Measurements from ENCODE around the gene ADGRA1. TPM values are rescaled to one million over a fixed set of nuclear protein-coding genes. Genes with fewer than 3 reads are reported as not detected.
"Not testable (repeated sequence)": the region's sequence is repeated elsewhere in the genome, so short reads cannot be mapped to it uniquely, and the experiment has no call there.

The ADGRA1 gene
- total and polyA plus RNA-seq, 2 donors: 0.03 TPM; not detected in 1

- no peaks in the 10 kb centered on the region for H3K36me3 ChIP-seq (ENCODE audit: insufficient read depth)
- H3K4me1 ChIP-seq (ENCODE audit: insufficient read depth): no peaks in the 10 kb centered on the region
- WGBS: 63% methylated on average over 6 of the region's 6 CpGs
- no peak overlapping the region for H3K4me3 ChIP-seq (ENCODE audit: low read depth, low read length)
- no peak overlapping the region for H3K27ac ChIP-seq (ENCODE audit: low read depth)
- no peak for DNase-seq (ENCODE audit: extremely low spot score)
Observed at GRCh38 chr10:133110609-133111275, 23.0 kb downstream of the ADGRA1 start.

- not testable (repeated sequence) for H3K4me3 ChIP-seq (ENCODE audit: low read depth, low read length)
- 35% methylated on average over 6 of the region's 7 CpGs for WGBS
Observed at GRCh38 chr10:133111640-133112039, 23.9 kb downstream of the ADGRA1 start.

GRCh38 chr10:133113146-133113830 lies 25.6 kb downstream of the ADGRA1 start:
- Histone ChIP-seq H3K4me1 (ENCODE audit: insufficient read depth) (no peaks in the 10 kb centered on the region), H3K27ac (ENCODE audit: low read depth) (no peak overlapping the region), H3K36me3 (ENCODE audit: insufficient read depth) (no peaks in the 10 kb centered on the region), H3K4me3 (ENCODE audit: low read depth, low read length) (no peak overlapping the region)
- 93% methylated on average over 31 of the region's 31 CpGs for WGBS
- no peak for DNase-seq (ENCODE audit: extremely low spot score)

More at GRCh38 chr10:133111640-133112039, 23.9 kb downstream of the ADGRA1 start:
- not testable (repeated sequence) for H3K36me3 ChIP-seq (ENCODE audit: insufficient read depth); H3K4me1 ChIP-seq (ENCODE audit: insufficient read depth); H3K27ac ChIP-seq (ENCODE audit: low read depth); DNase-seq (ENCODE audit: extremely low spot score)

- no peaks in the 10 kb centered on the region for H3K4me1 ChIP-seq (ENCODE audit: insufficient read depth)
- no peak for DNase-seq (ENCODE audit: extremely low spot score)
- 90% methylated on average over 12 of the region's 12 CpGs for WGBS
- no peak overlapping the region for H3K4me3 ChIP-seq (ENCODE audit: low read depth, low read length)
- no peak overlapping the region for H3K27ac ChIP-seq (ENCODE audit: low read depth)
- H3K36me3 ChIP-seq (ENCODE audit: insufficient read depth): no peaks in the 10 kb centered on the region
Observed at GRCh38 chr10:133113847-133114246, 26.1 kb downstream of the ADGRA1 start.

- no peaks in the 10 kb centered on the region for H3K36me3 ChIP-seq (ENCODE audit: insufficient read depth)
- H3K4me3 ChIP-seq (ENCODE audit: low read depth, low read length): no peak overlapping the region
- WGBS: 91% methylated on average over 18 of the region's 18 CpGs
- no peaks in the 10 kb centered on the region for H3K4me1 ChIP-seq (ENCODE audit: insufficient read depth)
- DNase-seq (ENCODE audit: extremely low spot score): no peak
- no peak overlapping the region for H3K27ac ChIP-seq (ENCODE audit: low read depth)
Observed at GRCh38 chr10:133114251-133114650, 26.5 kb downstream of the ADGRA1 start.

DNA sequence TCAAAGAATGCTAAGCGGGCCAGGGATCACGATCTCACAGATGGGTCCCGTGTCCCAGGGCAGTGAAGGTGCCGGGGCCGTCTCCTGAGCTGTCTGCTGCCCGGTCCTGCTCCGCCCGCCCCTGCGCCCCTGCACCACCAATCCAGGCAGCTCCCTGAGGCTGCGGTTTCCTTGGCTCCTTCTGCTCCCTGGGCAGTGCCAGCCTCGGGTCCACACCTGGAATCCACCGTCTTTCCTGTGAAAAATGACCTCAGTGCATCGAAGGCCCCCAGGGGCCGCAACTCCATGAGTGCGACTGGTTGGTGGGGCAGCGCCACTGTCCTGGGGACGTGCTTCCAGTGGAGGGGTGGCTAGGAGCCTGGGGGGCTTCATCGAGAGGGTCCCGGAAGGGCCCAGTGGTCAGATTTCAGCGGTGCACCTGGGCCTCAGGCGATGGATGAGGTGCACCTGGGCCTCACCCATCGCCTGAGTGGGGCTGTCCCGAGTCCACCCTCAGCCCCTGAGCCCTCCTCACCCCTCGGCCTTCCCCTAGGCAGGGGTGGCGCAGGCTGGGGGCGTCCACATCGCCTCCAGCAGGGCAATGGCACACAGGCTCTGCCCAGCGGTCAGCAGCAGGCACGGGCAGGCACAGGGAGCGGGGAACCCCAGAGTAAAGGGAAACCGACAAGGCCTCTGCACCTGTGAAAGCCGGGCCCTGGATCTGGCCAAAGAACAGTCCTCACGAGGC lies 27.2 kb downstream of the ADGRA1 start:
- no peak overlapping the region for H3K27ac ChIP-seq (ENCODE audit: low read depth)
- no peak for DNase-seq (ENCODE audit: extremely low spot score)
- H3K4me1 ChIP-seq (ENCODE audit: insufficient read depth): no peaks in the 10 kb centered on the region
- no peak overlapping the region for H3K4me3 ChIP-seq (ENCODE audit: low read depth, low read length)
- WGBS: 88% methylated on average over 33 of the region's 33 CpGs
- no peaks in the 10 kb centered on the region for H3K36me3 ChIP-seq (ENCODE audit: insufficient read depth)

DNA sequence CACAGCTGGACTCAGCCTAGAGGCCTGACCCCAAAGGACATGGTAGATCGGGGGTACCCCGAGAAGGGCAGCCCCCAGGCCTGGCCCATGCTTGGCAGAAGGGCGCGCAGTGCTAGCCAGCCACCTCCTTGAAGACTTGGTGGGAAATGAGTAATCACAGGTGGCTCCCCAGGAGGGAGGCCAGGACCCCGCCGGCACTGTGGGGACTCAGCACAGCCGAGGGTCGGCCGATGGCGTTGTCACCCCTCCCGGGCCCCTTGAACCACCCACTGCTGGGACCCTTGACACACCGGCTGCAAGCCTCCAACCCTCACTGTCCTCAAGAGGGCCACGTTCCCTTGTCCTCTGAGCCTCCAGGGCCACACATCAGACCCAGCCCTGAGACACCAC lies 27.7 kb downstream of the ADGRA1 start:
- Histone ChIP-seq H3K36me3 (ENCODE audit: insufficient read depth) (no peaks in the 10 kb centered on the region), H3K4me3 (ENCODE audit: low read depth, low read length) (no peak overlapping the region), H3K4me1 (ENCODE audit: insufficient read depth) (no peaks in the 10 kb centered on the region), H3K27ac (ENCODE audit: low read depth) (no peak overlapping the region)
- 81% methylated on average over 13 of the region's 13 CpGs for whole genome bisulfite sequencing
- no peak for DNase-seq (ENCODE audit: extremely low spot score)

GRCh38 chr10:133115976-133116375 lies 28.3 kb downstream of the ADGRA1 start:
- 42% methylated on average over 17 of the region's 17 CpGs for WGBS
- Histone ChIP-seq H3K36me3 (ENCODE audit: insufficient read depth) (no peaks in the 10 kb centered on the region), H3K4me1 (ENCODE audit: insufficient read depth) (no peaks in the 10 kb centered on the region), H3K27ac (ENCODE audit: low read depth) (no peak overlapping the region), H3K4me3 (ENCODE audit: low read depth, low read length) (no peak overlapping the region)
- no peak for DNase-seq (ENCODE audit: extremely low spot score)

DNA sequence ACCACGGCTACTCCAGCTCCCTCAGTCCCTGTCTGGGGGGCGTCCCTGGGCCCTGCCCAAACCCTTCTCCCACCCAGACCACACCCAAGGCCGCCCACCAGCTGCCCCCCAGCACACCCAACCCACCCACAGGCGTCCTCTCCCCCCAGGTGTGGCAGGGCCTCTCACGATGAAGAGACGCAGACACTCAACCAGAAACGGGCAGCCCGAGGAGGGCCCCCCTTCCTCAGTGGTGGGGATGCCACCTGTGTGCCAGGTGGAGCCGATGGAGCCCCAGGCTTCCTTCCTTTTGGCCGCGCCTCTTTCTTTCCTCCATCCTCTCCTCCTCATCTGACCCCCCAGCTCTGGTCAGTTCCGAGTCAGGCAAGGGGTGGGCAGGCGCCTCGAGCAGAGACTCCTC lies 28.7 kb downstream of the ADGRA1 start:
- no peak overlapping the region for H3K4me3 ChIP-seq (ENCODE audit: low read depth, low read length)
- H3K4me1 ChIP-seq (ENCODE audit: insufficient read depth): no peaks in the 10 kb centered on the region
- 71% methylated on average over 14 of the region's 14 CpGs for WGBS
- no peaks in the 10 kb centered on the region for H3K36me3 ChIP-seq (ENCODE audit: insufficient read depth)
- DNase-seq (ENCODE audit: extremely low spot score): no peak
- no peak overlapping the region for H3K27ac ChIP-seq (ENCODE audit: low read depth)

GRCh38 chr10:133117036-133117687 lies 29.4 kb downstream of the ADGRA1 start:
- WGBS: 92% methylated on average over 21 of the region's 21 CpGs
- H3K4me3 ChIP-seq (ENCODE audit: low read depth, low read length): no peak overlapping the region
- DNase-seq (ENCODE audit: extremely low spot score): no peak

GRCh38 chr10:133117688-133118071 lies 30.0 kb downstream of the ADGRA1 start:
- no peak for DNase-seq (ENCODE audit: extremely low spot score)
- Histone ChIP-seq H3K36me3 (ENCODE audit: insufficient read depth) (no peaks in the 10 kb centered on the region), H3K27ac (ENCODE audit: low read depth) (no peak overlapping the region), H3K4me1 (ENCODE audit: insufficient read depth) (no peaks in the 10 kb centered on the region), H3K4me3 (ENCODE audit: low read depth, low read length) (no peak overlapping the region)
- 70% methylated on average over 8 of the region's 8 CpGs for WGBS

More at GRCh38 chr10:133117036-133117687, 29.4 kb downstream of the ADGRA1 start:
- Histone ChIP-seq H3K27ac (ENCODE audit: low read depth) (no peak overlapping the region), H3K4me1 (ENCODE audit: insufficient read depth) (no peaks in the 10 kb centered on the region), H3K36me3 (ENCODE audit: insufficient read depth) (no peaks in the 10 kb centered on the region)

DNA sequence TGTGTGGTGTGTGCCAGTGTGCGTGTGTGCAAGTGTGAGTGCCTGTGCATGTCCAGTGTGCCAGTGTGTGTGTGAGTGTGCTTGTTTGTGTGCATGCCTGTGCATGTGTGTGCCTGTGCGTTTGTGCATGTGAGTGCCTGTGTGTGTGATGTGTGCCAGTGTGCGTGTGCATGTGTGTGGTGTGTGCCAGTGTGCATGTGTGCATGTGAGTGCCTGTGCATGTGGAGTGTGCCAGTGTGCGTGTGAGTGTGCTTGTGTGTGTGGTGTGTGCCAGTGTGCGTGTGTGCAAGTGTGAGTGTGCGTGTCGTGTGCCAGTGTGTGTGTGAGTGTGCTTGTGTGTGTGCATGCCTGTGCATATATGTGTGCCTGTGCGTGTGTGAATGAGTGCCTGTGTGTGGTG lies 33.8 kb downstream of the ADGRA1 start:
- DNase-seq (ENCODE audit: extremely low spot score): no peak
- no peak overlapping the region for H3K27ac ChIP-seq (ENCODE audit: low read depth)
- 96% methylated on average over 8 of the region's 8 CpGs for WGBS
- H3K36me3 ChIP-seq (ENCODE audit: insufficient read depth): no peaks in the 10 kb centered on the region
- no peaks in the 10 kb centered on the region for H3K4me1 ChIP-seq (ENCODE audit: insufficient read depth)
- H3K4me3 ChIP-seq (ENCODE audit: low read depth, low read length): no peak overlapping the region

DNA sequence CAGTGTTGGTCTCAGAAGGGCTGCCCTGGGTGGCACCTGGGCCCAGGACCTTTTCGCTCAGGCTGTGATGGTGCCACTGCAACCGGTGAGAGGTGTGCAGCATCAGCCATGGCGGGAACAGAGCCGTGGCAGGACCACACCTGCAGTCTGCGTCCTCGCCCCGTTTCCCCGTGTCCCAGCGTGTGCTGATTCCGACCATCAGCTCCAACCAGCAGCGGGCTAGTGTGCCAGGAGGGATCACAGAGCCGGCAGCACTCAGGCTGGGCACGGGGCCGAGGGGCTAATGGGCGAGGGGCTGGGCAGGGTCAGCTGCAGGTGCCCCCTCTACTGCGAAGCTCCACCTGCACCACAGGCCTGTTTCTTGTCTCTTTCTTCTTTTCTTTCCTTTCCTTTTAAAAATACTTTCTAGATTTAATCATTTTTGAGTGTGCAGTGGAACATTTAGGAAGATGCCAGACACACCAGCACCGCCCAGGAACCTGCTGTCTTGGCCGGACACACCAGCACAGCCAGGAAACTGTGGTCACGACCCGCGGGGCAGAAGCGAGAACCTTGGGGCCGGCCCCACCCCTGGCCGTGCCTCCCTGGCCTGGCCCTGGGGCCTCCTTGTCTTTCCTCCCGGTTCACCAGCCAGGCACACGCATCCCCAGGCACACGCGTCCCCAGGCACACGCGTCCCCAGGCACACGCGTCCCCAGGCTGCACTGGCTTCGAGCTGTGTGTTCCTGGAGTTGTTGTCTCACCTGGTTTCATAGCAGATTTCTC lies 34.6 kb downstream of the ADGRA1 start:
- no peaks in the 10 kb centered on the region for H3K4me1 ChIP-seq (ENCODE audit: insufficient read depth)
- 80% methylated on average over 33 of the region's 33 CpGs for WGBS
- no peak overlapping the region for H3K27ac ChIP-seq (ENCODE audit: low read depth)
- DNase-seq (ENCODE audit: extremely low spot score): no peak
- no peaks in the 10 kb centered on the region for H3K36me3 ChIP-seq (ENCODE audit: insufficient read depth)
- no peak overlapping the region for H3K4me3 ChIP-seq (ENCODE audit: low read depth, low read length)

Data from urinary bladder (tissue), 4 donors.